H9 (cell line): ENCODE measurements around the gene CFC1. TPM values are rescaled to one million over a fixed set of nuclear protein-coding genes. Genes with fewer than 3 reads are reported as not detected.
"Not testable (repeated sequence)": the region's sequence is repeated elsewhere in the genome, so short reads cannot be mapped to it uniquely, and the experiment has no call there.

ENCODE experiments used
- DNase-seq: peaks from one replicate; pipeline ENCODE4 v3.0.0-alpha.2; 2017
- H2AFZ ChIP-seq: one replicate; pipeline ENCODE4 v1.6.1; 2013; ENCODE audit warnings: mild to moderate bottlenecking, low read length, control low read depth, moderate library complexity
- H2AK5ac ChIP-seq: 2 replicates; pipeline ENCODE4 v1.6.1; 2013; ENCODE audit warnings: low read length, control low read depth, mixed read lengths; ENCODE audit not compliant: insufficient read length
- H2BK120ac ChIP-seq: one replicate; pipeline ENCODE4 v1.6.1; 2013; ENCODE audit warnings: low read depth, mild to moderate bottlenecking, low read length, control low read depth, inconsistent platforms; ENCODE audit not compliant: poor library complexity, severe bottlenecking
- H2BK12ac ChIP-seq: 2 replicates; pipeline ENCODE4 v1.6.1; 2013; ENCODE audit warnings: low read length, control low read depth, mixed read lengths, low read depth; ENCODE audit not compliant: insufficient read length
- H2BK15ac ChIP-seq: 2 replicates; pipeline ENCODE4 v1.6.1; 2013; ENCODE audit warnings: low read depth, low read length, control low read depth
- H2BK20ac ChIP-seq: one replicate; pipeline ENCODE4 v1.6.1; 2013; ENCODE audit warnings: low read depth, mild to moderate bottlenecking, low read length, control low read depth, inconsistent platforms; ENCODE audit not compliant: poor library complexity, severe bottlenecking
- H2BK5ac ChIP-seq: 2 replicates; pipeline ENCODE4 v1.6.1; 2013; ENCODE audit warnings: low read length, control low read depth, mixed read lengths; ENCODE audit not compliant: insufficient read length
- H3K14ac ChIP-seq: 2 replicates; pipeline ENCODE4 v1.6.1; 2013; ENCODE audit warnings: low read length, control low read depth; ENCODE audit not compliant: insufficient read depth
- H3K18ac ChIP-seq: 2 replicates; pipeline ENCODE4 v1.6.1; 2013; ENCODE audit warnings: low read depth, mild to moderate bottlenecking, mixed read lengths, low read length, control low read depth; ENCODE audit not compliant: insufficient read length
- H3K23ac ChIP-seq: 2 replicates; pipeline ENCODE4 v1.6.1; 2013; ENCODE audit warnings: low read length, control low read depth, mixed read lengths, low read depth; ENCODE audit not compliant: insufficient read length
- H3K23me2 ChIP-seq: 2 replicates; pipeline ENCODE4 v1.6.1; 2013; ENCODE audit warnings: low read depth, mild to moderate bottlenecking, mixed read lengths, low read length, control low read depth; ENCODE audit not compliant: insufficient read length, poor library complexity, severe bottlenecking
- H3K27ac ChIP-seq: 2 replicates; pipeline ENCODE4 v1.5.1; 2013; ENCODE audit warnings: low read length, control low read depth, mixed read lengths, low read depth; ENCODE audit not compliant: insufficient read length
- H3K27me3 ChIP-seq: 2 replicates; pipeline ENCODE4 v1.6.1; 2013; ENCODE audit warnings: low read length, control low read depth, inconsistent platforms; ENCODE audit not compliant: insufficient read depth
- H3K4ac ChIP-seq: 2 replicates; pipeline ENCODE4 v1.6.1; 2013; ENCODE audit warnings: low read depth, mild to moderate bottlenecking, control low read depth, inconsistent platforms, low read length, moderate library complexity
- H3K4me1 ChIP-seq: 2 replicates; pipeline ENCODE4 v1.6.1; 2013; ENCODE audit warnings: low read length, control low read depth, inconsistent platforms; ENCODE audit not compliant: insufficient read depth
- H3K4me2 ChIP-seq: 2 replicates; pipeline ENCODE4 v1.6.1; 2013; ENCODE audit warnings: low read length, control low read depth, mixed read lengths; ENCODE audit not compliant: insufficient read length, insufficient read depth
- H3K56ac ChIP-seq: 2 replicates; pipeline ENCODE4 v1.6.1; 2013; ENCODE audit warnings: low read depth, mild to moderate bottlenecking, mixed read lengths, low read length, control low read depth; ENCODE audit not compliant: insufficient read length
- H3K79me1 ChIP-seq: 2 replicates; pipeline ENCODE4 v1.6.1; 2013; ENCODE audit warnings: low read depth, mild to moderate bottlenecking, moderate library complexity, low read length, control low read depth, inconsistent platforms; ENCODE audit not compliant: insufficient read depth, poor library complexity, severe bottlenecking
- H3K79me2 ChIP-seq: 2 replicates; pipeline ENCODE4 v1.6.1; 2013; ENCODE audit warnings: low read length, control low read depth, inconsistent platforms; ENCODE audit not compliant: insufficient read depth
- H3K9ac ChIP-seq: 2 replicates; pipeline ENCODE4 v1.6.1; 2013; ENCODE audit warnings: low read length, control low read depth, mixed read lengths; ENCODE audit not compliant: insufficient read length; ENCODE audit errors: extremely low read depth
- H3K9me3 ChIP-seq: one replicate; pipeline ENCODE4 v1.6.1; 2013; ENCODE audit warnings: low read depth, low read length, inconsistent platforms; ENCODE audit not compliant: control insufficient read depth
- H3T11ph ChIP-seq: one replicate; pipeline ENCODE4 v1.6.1; 2013; ENCODE audit warnings: mild to moderate bottlenecking, low read length, control low read depth, inconsistent platforms
- H4K20me1 ChIP-seq: one replicate; pipeline ENCODE4 v1.6.1; 2013; ENCODE audit not compliant: control insufficient read depth, insufficient read length, insufficient read depth
- H4K5ac ChIP-seq: 2 replicates; pipeline ENCODE4 v1.6.1; 2013; ENCODE audit warnings: low read depth, mild to moderate bottlenecking, mixed read lengths, low read length, control low read depth; ENCODE audit not compliant: insufficient read length
- H4K8ac ChIP-seq: replicated peaks from 2 replicates; pipeline ENCODE4 v1.6.1; 2013; ENCODE audit warnings: low read length, control low read depth, mixed read lengths, low read depth; ENCODE audit not compliant: insufficient read length
- H4K91ac ChIP-seq: 2 replicates; pipeline ENCODE4 v1.6.1; 2013; ENCODE audit warnings: low read depth, mild to moderate bottlenecking, moderate library complexity, mixed read lengths, low read length, control low read depth; ENCODE audit not compliant: insufficient read length
- H3K27ac Mint-ChIP-seq, 3 experiments: 2 replicates in 2 of 3; 3 replicates in 1 of 3; pipeline ENCODE4 v1.8.0; 2020 to 2021; ENCODE audit warnings: mixed read lengths in 3 of 3, mild to moderate bottlenecking in 1 of 3, moderate library complexity in 1 of 3
- H3K27me3 Mint-ChIP-seq: 2 replicates; pipeline ENCODE4 v1.8.0; 2021; ENCODE audit warnings: low read depth, mild to moderate bottlenecking, moderate library complexity, mixed read lengths
- H3K36me3 Mint-ChIP-seq, 3 experiments: 2 replicates in 2 of 3; 3 replicates in 1 of 3; pipeline ENCODE4 v1.8.0; 2020 to 2021; ENCODE audit warnings: low read depth in 3 of 3, mixed read lengths in 3 of 3; ENCODE audit not compliant: insufficient read depth in 1 of 3
- H3K4me1 Mint-ChIP-seq, 2 experiments: 2 replicates each; pipeline ENCODE4 v1.8.0; 2020; ENCODE audit warnings: mixed read lengths in 2 of 2
- H3K4me3 Mint-ChIP-seq, 2 experiments: 2 replicates in 1 of 2; 3 replicates in 1 of 2; pipeline ENCODE4 v1.8.0; 2020 to 2021; ENCODE audit warnings: mild to moderate bottlenecking in 2 of 2, mixed read lengths in 2 of 2, moderate library complexity in 1 of 2
- H3K9me3 Mint-ChIP-seq, 2 experiments: 2 replicates in 1 of 2; 3 replicates in 1 of 2; pipeline ENCODE4 v1.8.0; 2020; ENCODE audit warnings: mild to moderate bottlenecking in 2 of 2, mixed read lengths in 2 of 2, moderate library complexity in 1 of 2
- WGBS: extraction: QIAGEN DNeasy Blood & Tissue Kit; methylation state at CpG from one replicate; pipeline ENCODE4 v1.1.7; 2013; ENCODE audit warnings: missing lambda C conversion rate, low lambda C conversion rate, mixed read lengths; ENCODE audit not compliant: insufficient read length; ENCODE audit errors: extremely low coverage; 5-methylcytosine and 5-hydroxymethylcytosine counted together
- total RNA-seq: library from RNA; stranded (reverse); gene quantifications from 2 replicates; pipeline ENCODE4 v1.2.1, GENCODE V29; 2021

The CFC1 gene
- total RNA-seq, 1 experiment from 2014 or later, result 0.22 TPM

DNA sequence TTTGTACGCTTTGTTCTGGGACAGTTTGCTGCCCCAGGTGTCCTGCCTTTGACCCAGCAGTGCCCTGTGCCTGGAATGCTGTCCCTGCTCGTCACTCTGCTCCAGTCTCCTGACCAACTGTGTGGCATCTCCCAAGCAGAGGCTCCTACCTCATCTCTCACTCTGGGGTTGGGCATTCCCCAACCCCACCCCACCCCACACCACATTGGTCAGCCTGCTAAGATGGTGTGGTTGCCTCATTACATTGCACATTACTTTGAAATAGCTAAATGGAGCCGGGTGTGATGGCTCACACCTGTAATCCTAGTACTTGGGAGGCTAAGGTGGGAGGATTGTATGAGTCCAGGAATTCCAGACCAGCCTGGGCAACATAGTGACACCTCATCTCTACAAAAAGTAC, 27.4 kb downstream of the CFC1 start:
- H3K36me3 Mint-ChIP-seq, H3K23ac ChIP-seq, H4K91ac ChIP-seq, H2AFZ ChIP-seq, H2BK5ac ChIP-seq, H4K8ac ChIP-seq, H2BK120ac ChIP-seq, H2BK12ac ChIP-seq, H3K79me2 ChIP-seq, H2BK20ac ChIP-seq, H4K5ac ChIP-seq, H3K27ac Mint-ChIP-seq, H3K4ac ChIP-seq, H3K9ac ChIP-seq, H3K4me1 Mint-ChIP-seq, H3K18ac ChIP-seq, H4K20me1 ChIP-seq, H3K27me3 Mint-ChIP-seq, H3K56ac ChIP-seq, H3K14ac ChIP-seq, H3K9me3 ChIP-seq, H3K79me1 ChIP-seq, H2AK5ac ChIP-seq, H3K23me2 ChIP-seq, H3K4me3 Mint-ChIP-seq, H2BK15ac ChIP-seq, DNase-seq, H3K4me1 ChIP-seq, H3T11ph ChIP-seq, H3K27ac ChIP-seq, H3K9me3 Mint-ChIP-seq, H3K27me3 ChIP-seq, H3K4me2 ChIP-seq: not testable (repeated sequence)
- no CpG with 5 or more reads among the region's 3 CpGs for WGBS

DNA sequence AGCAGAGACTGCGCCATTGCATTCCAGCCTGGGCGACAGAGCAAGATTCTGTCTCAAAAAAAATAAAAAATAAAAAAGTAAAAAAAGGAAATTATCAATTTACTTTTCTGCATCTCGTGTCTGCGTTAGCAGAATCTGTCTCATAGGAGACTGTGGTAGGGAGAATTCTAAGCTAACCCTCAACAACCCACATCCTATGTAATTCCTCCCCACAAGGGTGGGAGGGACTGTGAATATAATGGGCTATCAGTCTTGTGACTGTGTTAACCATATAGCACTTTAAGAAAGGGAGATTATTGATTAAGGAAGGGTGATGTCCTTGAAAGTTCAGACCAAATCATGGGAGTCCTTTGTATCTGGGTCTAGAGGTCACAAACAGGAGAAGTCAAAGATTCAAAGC, 33.2 kb downstream of the CFC1 start:
- not testable (repeated sequence) for H3K27ac Mint-ChIP-seq, H4K8ac ChIP-seq, H3K4me1 Mint-ChIP-seq, H3K14ac ChIP-seq, H3T11ph ChIP-seq, H3K18ac ChIP-seq, H3K4me2 ChIP-seq, H3K9me3 Mint-ChIP-seq, H3K4me1 ChIP-seq, H3K27ac ChIP-seq, H3K79me2 ChIP-seq, H2BK15ac ChIP-seq, H2AK5ac ChIP-seq, H4K91ac ChIP-seq, H2BK5ac ChIP-seq, H3K79me1 ChIP-seq, H3K9me3 ChIP-seq, H3K56ac ChIP-seq, H3K4me3 Mint-ChIP-seq, H3K9ac ChIP-seq, H3K4ac ChIP-seq, DNase-seq, H3K27me3 Mint-ChIP-seq, H2BK120ac ChIP-seq, H4K5ac ChIP-seq, H3K36me3 Mint-ChIP-seq, H2BK12ac ChIP-seq, H3K27me3 ChIP-seq, H2BK20ac ChIP-seq, H2AFZ ChIP-seq, H3K23me2 ChIP-seq, H3K23ac ChIP-seq, H4K20me1 ChIP-seq
- WGBS, result no CpG with 5 or more reads among the region's 4 CpGs
